ENCODE measurements around the gene LIN9.

LIN9 gene

DNA sequence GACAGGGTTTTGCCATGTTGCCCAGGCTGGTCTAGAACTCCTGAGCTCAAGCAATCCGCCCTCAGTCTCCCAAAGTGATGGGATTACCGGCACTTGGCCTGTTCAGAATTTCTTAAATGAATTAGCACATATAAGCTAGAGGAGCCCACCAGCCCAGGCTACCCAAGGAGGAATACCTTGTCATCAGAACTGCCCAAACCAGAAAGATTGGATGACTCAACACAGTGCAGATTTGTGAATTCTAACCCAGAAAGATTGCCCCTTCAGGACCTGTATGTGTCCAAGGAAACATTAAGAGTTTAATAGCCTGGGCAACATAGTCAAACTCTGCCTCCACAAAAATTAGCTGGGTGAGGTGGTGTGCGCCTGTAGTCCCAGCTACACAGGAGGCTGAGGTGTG is 14.0 kb upstream of the LIN9 start:
- no peak for DNase-seq (ENCODE audit: low read depth in 1 of 2, low spot score in 1 of 2)

DNA sequence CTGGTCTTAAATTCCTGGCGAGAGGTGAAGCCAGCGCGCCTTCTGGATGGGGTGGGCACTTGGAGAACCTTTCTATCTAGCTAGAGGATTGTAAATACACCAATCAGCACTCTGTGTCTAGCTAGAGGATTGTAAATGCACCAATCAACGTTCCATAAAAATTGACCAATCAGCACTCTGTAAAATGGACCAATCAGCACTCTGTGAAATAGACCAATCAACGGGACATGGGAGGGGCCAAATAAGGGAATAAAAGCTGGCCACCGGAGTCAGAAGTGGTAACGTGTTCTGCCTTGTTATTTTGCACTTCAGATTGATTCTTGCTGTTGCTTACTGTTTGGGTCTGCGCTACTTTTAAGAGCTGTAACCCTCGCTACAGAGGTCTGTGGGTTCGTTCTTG is 12.0 kb upstream of the LIN9 start:
- DNase-seq (ENCODE audit: low read depth in 1 of 2, low spot score in 1 of 2) = no peak

DNA sequence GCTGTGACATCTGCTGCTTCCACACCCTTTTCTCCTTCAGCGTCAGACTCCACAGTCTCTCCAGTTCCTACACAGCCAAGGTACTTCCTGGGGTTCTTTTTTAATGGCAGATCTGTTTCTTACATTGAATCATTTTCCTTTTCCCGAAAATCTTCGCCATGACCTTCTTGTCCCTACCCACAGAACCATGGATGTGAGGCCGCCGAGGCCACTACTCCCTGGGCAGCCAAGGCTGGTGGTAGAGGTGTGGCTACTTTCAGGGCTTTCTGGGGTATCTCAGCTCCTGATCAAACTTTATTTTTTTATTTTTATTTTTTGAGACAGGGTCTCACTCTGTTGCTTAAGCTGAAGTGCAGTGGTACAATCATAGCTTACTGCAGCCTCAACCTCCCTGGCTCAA is 9.5 kb upstream of the LIN9 start:
- no peak for DNase-seq (ENCODE audit: low read depth in 1 of 2, low spot score in 1 of 2)

DNA sequence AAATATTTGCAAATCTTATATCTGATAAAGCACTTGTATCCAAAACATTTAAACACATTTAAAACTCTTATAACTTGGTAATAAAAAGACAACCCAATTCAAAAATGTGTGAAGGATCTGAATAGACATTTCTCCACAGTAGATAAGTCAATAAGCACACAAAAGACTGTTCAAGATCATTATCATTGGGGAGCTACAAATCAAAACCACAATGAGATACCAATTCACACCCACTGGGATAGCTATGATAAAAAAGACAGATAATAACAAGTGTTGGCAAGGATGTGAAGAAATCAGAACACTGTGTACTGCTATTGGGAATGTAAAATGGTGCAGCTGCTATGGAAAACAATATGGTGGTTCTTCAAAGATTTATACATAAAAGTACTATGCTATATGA is 5.1 kb upstream of the LIN9 start:
- DNase-seq (ENCODE audit: low read depth in 1 of 2, low spot score in 1 of 2) = no peak

DNA sequence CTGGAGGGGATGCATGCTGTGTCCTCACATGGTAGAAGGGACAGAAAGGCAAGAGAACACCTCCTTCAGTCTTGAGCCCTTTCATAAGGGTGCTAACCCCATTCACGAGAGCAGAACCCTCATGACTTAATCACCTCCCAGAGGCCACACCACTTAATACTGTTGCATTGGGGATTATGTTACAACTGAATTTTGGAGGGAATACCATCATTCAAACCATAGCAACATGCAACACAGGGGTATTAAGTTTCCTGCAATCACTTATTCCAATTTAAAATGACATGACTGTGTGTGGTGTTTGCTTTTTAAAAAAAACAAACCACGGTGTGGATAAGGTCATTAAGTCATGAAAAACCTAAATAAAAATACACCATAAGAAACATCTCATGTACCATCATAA is 3.1 kb upstream of the LIN9 start:
- no peak for DNase-seq (ENCODE audit: low read depth in 1 of 2, low spot score in 1 of 2)

DNA sequence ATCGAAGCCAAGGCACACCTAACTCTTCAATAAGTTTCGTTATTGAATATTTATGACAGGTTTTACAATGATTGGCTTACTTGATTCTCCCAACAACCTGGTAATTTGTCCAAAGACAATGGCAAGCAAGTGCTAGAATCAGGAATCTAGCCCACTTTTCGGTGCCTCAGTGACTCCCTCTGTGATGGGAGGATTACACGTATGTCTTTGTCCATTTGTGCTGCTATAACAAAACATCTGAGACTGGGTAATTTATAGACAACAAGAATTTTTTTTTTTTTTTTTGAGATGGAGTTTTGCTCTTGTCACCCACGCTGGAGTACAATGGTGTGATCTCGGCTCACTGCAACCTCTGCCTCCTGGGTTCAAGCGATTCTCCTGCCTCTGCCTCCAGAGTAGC is 2.4 kb upstream of the LIN9 start:
- no peak for DNase-seq (ENCODE audit: low read depth in 1 of 2, low spot score in 1 of 2)

DNA sequence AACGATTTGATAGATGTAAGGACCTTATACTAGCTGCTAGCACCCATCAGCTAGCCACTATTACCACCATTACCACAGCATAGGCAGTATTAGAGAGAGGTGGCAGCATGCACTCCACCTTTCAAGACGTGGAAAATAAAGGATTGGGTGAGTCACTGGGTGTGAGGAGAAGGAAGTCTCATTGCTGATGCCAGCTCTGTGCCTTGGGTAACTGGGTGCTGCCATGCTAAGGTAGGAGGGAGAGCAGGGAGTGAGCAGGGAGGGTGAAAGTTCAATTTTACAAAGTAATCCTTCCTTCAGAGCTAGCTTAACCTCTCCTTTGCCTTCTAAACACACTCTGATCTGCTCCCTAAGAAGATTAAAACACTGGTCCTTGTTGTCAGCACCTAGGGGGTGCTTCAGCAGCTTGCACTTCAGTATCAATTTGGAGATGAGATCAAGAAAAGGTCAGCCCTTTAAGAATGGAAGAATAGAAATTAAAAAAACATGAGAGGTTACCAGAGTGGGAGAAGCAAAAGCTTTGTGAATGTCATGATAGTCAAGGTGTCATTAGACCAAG is 1.8 kb upstream of the LIN9 start:
- DNase-seq (ENCODE audit: low read depth in 1 of 2, low spot score in 1 of 2) = no peak

DNA sequence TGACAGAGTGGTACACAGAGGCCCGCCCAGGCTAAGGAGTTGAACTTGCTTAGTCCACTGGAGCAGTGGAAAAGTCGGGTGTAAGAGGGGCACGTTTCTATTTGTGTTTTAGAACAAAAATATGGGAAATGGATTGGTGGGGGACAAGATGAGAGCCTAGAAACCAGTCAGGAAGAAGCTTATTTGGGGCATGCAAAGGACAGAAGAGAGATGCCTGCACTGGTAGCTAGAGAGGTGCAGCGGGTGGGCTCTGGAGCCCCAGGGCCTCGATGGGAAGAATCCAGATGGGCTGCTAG is 1.2 kb upstream of the LIN9 start:
- no peak for DNase-seq (ENCODE audit: low read depth in 1 of 2, low spot score in 1 of 2)

DNA sequence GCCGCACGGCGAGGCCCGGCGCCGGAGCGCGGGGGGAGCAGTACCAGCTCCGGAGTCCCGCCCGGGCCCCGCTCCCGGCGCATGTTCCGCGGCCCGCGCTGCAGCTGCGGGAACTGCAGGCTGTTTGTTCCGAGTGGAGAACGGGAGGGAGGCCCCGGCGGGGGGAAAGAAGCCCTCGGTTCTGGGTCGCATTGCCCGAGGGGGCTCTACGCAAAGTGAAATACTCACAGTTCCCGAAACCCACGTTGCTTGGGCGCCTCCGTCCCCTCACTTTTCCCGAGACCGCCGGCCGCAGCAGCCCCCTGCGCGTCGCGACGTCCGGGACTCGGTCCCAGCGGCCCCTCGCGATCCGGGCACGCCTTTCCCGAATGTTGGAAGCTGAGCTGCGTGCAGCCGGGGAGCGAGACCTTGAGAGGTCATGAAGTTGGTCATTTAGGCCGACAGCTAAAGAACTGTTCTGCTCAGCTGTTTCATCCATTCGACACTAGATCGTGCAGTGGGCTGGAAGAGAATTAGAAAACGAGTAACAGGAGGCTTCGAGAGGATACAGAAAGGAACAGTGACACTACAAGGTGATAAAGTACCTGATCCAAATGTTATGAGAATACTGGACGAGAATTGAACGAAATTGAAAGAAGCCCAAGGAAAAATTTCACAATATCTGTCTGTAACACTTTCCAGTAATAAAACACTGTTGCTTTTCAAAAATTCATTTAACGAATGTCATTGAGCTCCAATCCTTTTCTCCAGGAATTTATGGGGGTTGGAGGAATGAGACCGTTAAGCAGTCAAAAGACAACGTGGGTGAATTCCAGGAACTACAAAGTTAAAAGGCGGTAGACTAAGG is 657 bp upstream of the LIN9 start:
- DNase-seq (ENCODE audit: low read depth in 1 of 2, low spot score in 1 of 2) = no peak

DNA sequence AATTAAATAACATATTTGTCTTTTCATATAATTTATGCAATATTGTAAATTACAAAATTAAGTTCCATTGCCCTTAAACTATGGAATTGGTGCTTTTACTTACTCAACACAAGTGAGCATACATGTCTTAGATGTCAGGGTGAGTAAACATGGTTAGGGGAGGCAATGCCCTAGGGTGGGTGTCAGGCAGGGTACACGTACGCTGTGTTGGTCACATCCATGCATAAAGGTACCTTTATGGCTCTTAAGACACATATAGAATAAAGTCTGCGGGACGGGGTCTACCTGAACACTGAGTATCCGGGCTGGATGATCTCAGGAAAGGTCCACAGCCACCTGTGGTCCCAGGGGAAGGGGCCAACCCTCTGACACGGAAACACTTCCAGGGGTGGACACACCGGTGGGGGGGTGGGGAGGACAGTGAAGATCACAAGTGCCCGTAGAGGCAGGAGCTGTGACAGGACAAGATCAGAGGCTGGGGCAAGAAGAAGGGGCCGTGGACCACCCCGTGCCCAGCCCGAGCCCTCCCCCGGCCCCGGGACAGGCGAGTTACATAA is 720 bp downstream of the LIN9 start:
- peak in 1 of 2 donors; percentile 2 for DNase-seq (ENCODE audit: low read depth in 1 of 2, low spot score in 1 of 2)

DNA sequence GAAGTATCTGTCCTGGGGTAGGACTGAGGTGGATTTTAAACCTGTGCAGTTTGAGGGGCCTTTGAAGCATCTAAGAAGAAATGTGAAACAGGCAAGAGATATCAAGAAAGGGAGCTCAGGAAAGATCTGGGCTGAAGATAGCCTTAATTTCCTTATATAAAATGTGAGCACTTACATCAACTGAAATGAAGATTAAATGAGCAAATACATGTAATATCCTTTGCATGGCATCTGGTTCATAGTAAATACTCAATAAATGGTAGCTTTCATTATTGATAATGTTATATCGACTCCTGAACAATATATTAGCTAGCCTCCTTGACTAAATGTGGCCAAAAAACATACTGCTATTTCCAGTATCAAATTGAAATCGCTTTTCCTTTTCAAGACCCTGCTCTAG is 2.5 kb downstream of the LIN9 start:
- no peak for DNase-seq (ENCODE audit: low read depth in 1 of 2, low spot score in 1 of 2)

DNA sequence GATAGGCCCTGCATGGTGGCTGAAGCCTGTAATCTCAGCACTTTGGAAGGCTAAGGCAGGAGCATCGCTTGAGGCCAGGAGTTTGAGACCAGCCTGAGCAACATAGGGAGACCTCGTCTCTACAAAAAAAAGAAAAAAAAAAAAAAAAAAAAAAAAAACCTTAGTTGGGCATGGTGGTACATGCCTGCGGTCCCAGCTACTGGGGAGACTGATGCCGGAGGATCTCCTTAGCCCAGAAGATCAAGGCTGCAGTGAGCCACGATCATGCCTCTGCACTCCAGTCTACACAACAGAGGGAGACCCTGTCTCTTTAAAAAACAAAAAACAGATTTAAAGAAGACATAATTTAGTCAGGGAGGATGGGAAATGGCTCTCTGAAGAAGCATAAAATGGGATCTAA is 3.8 kb downstream of the LIN9 start:
- DNase-seq (ENCODE audit: low read depth in 1 of 2, low spot score in 1 of 2) = no peak

DNA sequence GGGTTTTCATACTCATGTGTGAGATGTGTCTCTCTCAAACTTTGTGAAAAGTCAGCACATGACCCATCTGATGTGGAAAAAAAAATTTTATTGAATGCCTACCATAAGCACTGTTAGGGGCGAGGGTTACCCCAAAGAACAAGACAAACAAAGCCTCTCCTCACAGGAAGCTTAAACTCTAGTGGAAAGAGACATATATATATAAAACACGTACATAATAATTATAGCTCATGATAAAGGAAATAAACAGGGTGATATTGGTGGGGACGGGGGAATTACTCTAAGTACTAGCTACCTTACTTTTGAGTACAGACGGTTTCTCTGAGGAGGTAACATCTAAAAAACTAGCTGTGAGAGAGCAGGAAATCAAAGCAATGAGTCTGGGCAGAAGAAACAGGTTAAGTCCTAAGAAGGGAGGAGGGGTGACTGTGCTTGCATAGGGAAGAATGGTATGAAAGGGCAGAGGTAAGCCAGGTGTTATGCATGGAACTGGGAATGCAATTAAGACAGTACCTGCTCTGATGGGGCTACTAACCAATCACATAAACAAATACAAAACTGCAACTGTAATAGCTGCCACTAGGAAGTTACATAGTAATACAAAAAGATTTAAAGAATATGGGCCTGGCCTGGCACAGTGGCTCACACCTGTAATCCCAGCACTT is 4.5 kb downstream of the LIN9 start:
- no peak for DNase-seq (ENCODE audit: low read depth in 1 of 2, low spot score in 1 of 2)

DNA sequence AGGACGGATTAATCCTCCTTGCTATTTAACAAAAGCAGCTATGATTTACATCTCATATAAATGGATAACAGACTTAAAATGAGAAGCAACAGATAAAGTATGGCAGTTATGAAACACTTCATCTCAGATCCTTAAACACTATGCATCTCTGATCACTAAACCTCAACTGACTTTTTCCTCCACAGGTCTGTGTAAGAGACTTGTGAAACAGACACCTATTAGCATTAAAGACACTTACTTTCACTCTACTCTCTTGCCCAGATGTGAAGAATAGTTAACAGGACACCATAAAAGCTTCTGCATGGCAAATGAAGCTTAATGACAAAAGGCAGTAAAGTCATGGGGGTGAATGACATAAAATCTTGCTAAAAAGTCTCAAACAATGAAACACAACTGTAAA is 6.2 kb downstream of the LIN9 start:
- DNase-seq (ENCODE audit: low read depth in 1 of 2, low spot score in 1 of 2) = no peak

DNA sequence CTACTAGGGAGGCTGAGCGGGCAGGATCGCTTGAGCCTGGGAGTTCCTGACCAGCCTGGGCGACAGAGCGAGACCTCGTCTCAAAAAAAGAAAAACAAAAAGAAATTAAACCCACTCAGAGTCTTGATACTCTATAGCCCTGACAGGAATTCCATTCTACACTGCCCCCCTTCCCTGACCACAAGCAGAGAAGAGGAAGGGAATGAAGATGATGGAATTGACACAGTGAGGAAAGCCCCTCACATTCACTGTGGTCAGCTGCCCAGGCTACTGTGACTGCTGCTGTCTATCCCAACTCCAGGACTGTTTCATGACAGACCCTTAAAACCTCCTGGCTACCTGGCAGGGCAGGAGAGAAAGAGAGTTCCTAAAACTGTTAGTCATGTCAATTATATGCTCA is 12.1 kb downstream of the LIN9 start:
- DNase-seq (ENCODE audit: low read depth in 1 of 2, low spot score in 1 of 2) = no peak

DNA sequence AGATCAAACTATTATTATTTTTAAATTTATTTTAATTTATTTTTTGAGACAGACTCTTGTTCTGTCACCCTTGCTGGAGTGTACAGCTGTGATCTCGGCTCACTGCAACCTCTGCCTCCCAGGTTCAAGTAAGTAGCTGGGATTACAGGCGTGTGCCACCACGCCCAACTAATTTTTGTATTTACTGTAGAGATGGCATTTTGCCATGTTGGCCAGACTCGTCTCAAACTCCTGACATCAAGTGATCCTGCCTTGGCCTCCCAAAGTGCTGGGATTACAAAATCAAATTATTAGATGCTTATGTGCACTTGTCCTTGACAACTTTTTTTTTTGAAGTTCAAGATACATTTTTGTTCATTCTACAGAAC is 15.4 kb downstream of the LIN9 start:
- DNase-seq (ENCODE audit: low read depth in 1 of 2, low spot score in 1 of 2) = no peak

DNA sequence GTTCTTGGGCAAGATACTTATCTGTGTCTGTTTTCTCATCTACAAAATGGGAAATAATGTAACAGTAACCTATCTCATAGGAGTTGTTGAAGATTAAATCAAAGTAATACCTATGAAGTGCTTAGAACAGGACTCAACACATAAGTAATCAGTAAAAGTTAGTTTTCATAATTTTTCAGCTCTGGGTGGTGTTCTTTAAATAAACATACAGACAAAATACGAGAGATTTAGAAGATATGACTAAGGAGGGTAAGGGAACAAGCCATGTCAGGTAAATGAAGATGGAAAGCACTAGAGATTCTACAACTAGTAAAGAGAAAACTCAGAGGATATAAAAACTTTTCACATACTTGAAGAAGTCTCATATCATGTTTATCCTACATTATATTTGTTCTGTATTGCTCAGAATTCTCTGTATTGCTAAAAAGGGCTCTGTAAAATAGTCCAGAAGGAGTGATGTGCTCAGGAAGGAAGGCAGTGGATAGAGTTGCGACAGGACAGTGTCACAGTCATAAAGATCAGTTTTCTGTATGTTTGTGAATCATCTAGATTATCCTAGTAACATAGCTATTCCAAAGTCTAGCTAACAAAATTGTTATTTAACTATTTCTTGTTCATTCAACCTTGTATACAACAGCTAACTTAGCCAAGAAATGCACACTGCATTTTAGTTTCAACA is 16.0 kb downstream of the LIN9 start:
- no peak for DNase-seq (ENCODE audit: low read depth in 1 of 2, low spot score in 1 of 2)

DNA sequence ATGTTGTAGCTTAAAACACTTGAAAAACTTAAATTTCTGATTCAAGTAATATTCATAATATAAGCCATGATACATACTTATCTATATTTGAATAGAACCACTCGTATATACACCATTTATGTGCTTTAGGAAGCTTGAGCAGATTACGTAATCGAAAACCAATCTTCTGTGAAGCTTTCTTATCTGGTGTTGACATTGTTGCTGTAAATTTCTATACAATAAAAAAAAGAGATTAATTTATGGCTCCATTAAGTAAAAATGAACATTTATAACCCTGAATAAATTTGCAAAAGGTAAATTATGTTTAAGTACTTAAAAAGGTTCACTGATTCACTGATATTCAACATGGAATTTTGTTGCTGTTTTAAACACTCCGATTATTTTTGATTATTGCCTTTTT is 21.4 kb downstream of the LIN9 start:
- no peak for DNase-seq (ENCODE audit: low read depth in 1 of 2, low spot score in 1 of 2)

DNA sequence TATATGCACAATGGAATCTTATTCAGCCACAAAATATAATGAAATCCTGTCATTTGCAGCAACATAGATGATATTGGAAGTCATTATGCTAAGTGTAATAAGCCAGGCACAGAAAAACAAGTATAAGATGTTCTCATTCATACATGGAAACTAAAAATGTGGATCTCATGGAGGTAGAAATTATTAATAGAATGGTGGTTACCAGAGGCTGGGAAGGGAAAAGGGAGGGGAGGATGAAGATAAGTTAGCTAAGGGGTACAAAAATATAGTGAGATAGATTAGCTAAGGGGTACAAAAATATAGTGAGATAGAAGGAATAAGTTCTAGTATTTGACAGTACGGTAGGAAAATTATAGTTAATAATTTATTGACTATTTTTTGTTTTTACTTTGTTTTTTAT is 27.9 kb downstream of the LIN9 start:
- no peak for DNase-seq (ENCODE audit: low read depth in 1 of 2, low spot score in 1 of 2)

DNA sequence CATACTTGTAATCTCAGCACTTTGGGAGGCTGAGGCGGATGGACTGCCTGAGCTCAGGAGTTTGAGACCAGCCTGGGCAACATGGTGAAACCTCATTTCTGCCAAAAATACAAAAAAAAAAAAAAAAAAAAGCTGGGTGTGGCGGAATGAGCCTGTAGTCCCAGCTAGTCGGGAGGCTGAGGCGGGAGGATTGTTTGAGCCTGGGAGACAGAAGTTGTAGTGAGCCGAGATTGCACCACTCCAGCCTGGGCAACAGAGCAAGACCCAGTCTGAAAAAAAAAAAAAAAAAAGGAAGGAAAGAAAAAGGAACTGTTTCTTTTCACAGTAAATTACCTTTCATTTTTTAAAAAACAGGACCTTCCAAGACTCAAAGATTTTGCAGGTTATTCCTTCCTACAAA is 29.5 kb downstream of the LIN9 start:
- no peak for DNase-seq (ENCODE audit: low read depth in 1 of 2, low spot score in 1 of 2)

DNA sequence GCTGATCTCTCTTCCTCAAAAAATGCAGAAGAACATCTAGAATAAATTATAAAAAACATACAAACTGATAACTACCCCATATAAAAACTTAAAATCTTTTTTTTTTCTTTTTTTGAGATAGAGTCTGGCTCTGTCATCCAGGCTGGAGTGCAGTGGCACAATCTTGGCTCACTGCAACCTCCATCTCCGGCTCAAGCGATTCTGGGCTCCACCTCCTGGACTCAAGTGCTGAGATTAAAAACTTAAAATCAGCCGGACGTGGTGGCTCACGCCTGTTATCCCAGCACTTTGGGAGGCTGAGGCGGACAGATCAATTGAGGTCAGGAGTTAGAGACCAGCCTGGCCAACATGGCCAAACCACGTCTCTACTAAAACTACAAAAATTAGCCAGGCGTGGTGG is 31.1 kb downstream of the LIN9 start:
- DNase-seq (ENCODE audit: low read depth in 1 of 2, low spot score in 1 of 2) = no peak

DNA sequence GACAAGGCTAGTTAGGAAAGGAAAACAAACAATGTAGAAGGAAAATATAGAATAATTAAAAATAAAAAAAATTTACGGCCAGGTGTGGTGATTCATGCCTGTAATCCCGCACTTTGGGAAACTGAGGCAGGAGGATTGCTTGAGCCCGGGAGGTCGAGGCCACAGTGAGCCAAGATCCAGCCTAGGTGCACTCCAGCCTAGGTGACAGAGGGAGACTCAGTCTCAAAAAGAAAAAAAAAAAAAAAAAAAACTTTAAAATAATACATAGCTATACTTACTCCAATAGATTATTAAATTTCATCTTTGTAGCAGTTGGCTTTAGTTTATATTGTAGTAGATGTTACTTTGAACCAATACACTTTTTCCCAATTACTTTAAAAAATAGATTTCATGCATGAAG is 32.0 kb downstream of the LIN9 start:
- DNase-seq (ENCODE audit: low read depth in 1 of 2, low spot score in 1 of 2) = no peak

Measured in stimulated activated CD4-positive, alpha-beta T cell treated with anti-CD3 and anti-CD28 coated beads, Interleukin-15, amount 100 ng/mL, for 1 hour (primary cell).